ENCODE data around the gene CEACAM19.
"Not testable (repeated sequence)": the region's sequence is repeated elsewhere in the genome, so short reads cannot be mapped to it uniquely, and the experiment has no call there.

CEACAM19 gene

DNA sequence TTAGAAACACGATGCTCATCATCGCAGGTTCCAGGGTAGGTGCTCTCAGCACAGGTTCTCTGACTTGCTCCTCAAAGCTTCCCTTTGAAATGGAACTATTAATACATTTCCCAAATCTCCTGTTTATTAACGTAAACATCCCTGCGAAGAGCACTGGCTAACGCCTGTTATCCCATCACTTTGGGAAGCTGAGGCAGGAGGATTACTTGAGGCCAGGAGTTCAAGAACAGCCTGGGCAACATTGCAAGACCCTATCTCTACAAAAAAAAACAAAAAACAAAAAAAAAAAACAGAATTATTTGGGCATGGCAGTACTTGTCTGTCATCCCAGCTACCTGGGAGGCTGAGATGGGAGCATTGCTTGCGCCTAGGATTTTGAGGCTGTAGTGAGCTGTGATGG, 46.3 kb downstream of the CEACAM19 start:
- H3K27me3 ChIP-seq (replicated peaks), result no peaks in the 10 kb centered on the region
- in situ Hi-C loops (cut with HindIII; ENCODE audit: low pct_ligation_motif_present, low sequenced_read_pairs), result no loop called here
- H3K27ac ChIP-seq, result no peak overlapping the region
- DNase-seq, result no peak
- no peak overlapping the region for H3K4me3 ChIP-seq (ENCODE audit: low read depth, low read length)
- no peaks in the 10 kb centered on the region for H3K36me3 ChIP-seq (replicated peaks)
- TF ChIP-seq, protein P1, sequence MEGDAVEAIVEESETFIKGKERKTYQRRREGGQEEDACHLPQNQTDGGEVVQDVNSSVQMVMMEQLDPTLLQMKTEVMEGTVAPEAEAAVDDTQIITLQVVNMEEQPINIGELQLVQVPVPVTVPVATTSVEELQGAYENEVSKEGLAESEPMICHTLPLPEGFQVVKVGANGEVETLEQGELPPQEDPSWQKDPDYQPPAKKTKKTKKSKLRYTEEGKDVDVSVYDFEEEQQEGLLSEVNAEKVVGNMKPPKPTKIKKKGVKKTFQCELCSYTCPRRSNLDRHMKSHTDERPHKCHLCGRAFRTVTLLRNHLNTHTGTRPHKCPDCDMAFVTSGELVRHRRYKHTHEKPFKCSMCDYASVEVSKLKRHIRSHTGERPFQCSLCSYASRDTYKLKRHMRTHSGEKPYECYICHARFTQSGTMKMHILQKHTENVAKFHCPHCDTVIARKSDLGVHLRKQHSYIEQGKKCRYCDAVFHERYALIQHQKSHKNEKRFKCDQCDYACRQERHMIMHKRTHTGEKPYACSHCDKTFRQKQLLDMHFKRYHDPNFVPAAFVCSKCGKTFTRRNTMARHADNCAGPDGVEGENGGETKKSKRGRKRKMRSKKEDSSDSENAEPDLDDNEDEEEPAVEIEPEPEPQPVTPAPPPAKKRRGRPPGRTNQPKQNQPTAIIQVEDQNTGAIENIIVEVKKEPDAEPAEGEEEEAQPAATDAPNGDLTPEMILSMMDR (IDR thresholded peaks at IDR 0.05; ENCODE audit: low read depth, low read length, missing control alignments), result no peak

DNA sequence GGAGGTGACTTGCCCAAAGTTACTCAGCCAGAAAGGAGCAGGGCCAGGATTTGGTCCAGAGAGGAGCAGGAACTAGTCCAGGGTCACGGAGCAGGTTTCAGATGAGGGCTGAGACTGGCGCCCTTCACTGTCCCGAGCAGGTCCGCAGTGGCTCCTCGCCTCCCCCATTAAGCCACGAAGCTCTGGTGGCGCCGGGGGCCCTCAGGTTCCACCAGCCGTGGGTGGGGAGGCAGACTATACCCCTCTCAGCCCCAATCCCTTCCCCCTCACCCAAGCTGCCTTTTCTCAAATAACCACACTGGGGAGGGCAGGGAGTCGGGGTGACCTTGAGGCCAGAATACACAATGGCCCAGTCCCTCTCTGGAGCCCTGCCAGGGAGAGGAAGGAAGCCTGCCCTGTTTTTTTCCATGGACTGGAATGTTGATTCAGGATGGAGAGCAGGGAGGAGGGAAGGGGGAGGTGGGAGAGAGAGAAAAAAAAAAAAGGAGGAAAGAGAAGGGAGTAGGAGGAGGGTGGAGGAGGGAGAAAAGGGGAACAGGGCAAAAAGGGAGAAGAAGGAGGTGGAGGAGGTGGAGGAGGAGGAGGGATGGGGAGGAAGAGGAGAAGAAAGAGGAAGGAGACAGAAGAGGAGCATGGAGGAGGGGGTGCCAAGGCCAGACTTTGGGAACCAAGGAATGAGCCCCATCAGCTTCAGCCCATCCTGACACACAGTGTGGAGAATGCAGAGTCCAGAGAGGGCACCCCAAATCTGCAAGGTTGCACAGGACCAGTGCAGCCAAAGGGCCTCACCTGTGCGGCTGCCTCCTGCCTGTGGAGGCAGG, 47.4 kb downstream of the CEACAM19 start:
- TF ChIP-seq, protein P1 (IDR thresholded peaks at IDR 0.05; ENCODE audit: low read depth, low read length, missing control alignments), result no peak
- no peaks in the 10 kb centered on the region for H3K27me3 ChIP-seq (replicated peaks)
- in situ Hi-C loops (cut with HindIII; ENCODE audit: low pct_ligation_motif_present, low sequenced_read_pairs), result no loop called here
- DNase-seq, result no peak
- no peaks in the 10 kb centered on the region for H3K36me3 ChIP-seq (replicated peaks)
- H3K27ac ChIP-seq, result no peak overlapping the region
- H3K4me3 ChIP-seq (ENCODE audit: low read depth, low read length), result peak overlapping the region; percentile 5

DNA sequence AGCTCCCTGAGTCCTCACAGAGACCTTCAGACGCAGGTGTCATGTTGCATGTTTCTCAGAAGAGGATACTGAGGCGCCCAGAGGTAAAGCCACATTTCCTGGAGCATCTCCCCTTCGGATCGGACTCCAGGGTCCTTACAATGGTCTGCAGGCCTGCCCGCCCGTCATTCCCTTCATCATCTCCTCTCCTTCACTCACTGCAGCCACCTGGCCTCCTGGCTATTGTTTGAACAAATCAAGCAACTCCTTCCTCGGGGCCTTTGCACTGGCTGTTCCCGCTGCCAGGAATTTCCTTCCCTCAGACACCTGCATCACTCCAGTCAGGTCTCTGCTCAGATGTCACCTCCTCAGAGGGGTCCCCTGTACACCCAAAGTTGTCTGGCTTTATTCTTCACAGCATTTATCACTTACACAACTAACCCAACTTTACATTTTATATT, 48.0 kb downstream of the CEACAM19 start:
- Histone ChIP-seq H3K4me3 (ENCODE audit: low read depth, low read length) (no peak overlapping the region), H3K36me3 (replicated peaks) (no peaks in the 10 kb centered on the region), H3K27me3 (replicated peaks) (no peaks in the 10 kb centered on the region), H3K27ac (no peak overlapping the region)
- in situ Hi-C loops (cut with HindIII; ENCODE audit: low pct_ligation_motif_present, low sequenced_read_pairs), result no loop called here
- DNase-seq, result no peak
- TF ChIP-seq, protein P1 (IDR thresholded peaks at IDR 0.05; ENCODE audit: low read depth, low read length, missing control alignments), result no peak

DNA sequence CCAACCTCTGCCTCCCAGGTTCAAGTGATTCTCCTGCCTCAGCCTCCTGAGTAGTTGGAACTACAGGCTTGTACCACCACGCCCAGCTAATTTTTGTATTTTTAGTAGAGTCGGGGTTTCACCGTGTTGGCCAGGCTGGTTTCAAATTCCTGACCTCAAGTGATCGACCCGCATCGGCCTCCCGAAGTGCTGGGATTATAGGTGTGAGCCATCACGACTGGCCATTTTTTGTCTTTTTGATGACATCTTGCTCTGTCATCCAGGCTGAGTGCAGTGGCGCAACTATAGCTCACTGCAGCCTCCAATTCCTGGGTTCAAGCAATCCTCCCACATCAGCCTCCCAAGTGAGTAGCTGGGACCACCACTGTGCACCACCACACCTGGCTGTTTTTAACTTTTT, 49.1 kb downstream of the CEACAM19 start:
- H3K4me3 ChIP-seq (ENCODE audit: low read depth, low read length); H3K27ac ChIP-seq; in situ Hi-C loops (cut with HindIII; ENCODE audit: low pct_ligation_motif_present, low sequenced_read_pairs); H3K27me3 ChIP-seq (replicated peaks); H3K36me3 ChIP-seq (replicated peaks); DNase-seq: not testable (repeated sequence)

DNA sequence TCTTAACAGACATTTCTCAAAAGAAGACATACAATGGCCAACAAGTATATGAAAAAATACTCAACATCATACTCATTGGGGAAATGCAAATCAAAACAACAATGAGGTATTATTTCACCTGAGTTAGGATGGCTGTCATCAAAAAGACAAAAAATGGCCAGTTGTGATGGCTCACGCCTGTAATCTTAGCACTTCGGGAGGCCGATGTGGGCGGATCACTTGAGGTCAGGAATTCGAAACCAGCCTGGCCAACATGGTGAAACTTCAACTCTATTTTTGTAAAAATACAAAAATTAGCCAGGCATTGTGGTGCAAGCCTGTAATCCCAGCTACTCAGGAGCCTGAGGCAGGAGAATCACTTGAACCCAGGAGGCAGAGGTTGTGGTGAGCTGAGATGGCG, 49.7 kb downstream of the CEACAM19 start:
- H3K4me3 ChIP-seq (ENCODE audit: low read depth, low read length), result no peak overlapping the region
- TF ChIP-seq, protein P1 (IDR thresholded peaks at IDR 0.05; ENCODE audit: low read depth, low read length, missing control alignments), result no peak
- DNase-seq, result no peak
- H3K36me3 ChIP-seq (replicated peaks), result no peaks in the 10 kb centered on the region
- H3K27me3 ChIP-seq (replicated peaks), result no peaks in the 10 kb centered on the region
- H3K27ac ChIP-seq, result no peak overlapping the region
- in situ Hi-C loops (cut with HindIII; ENCODE audit: low pct_ligation_motif_present, low sequenced_read_pairs), result no loop called here

DNA sequence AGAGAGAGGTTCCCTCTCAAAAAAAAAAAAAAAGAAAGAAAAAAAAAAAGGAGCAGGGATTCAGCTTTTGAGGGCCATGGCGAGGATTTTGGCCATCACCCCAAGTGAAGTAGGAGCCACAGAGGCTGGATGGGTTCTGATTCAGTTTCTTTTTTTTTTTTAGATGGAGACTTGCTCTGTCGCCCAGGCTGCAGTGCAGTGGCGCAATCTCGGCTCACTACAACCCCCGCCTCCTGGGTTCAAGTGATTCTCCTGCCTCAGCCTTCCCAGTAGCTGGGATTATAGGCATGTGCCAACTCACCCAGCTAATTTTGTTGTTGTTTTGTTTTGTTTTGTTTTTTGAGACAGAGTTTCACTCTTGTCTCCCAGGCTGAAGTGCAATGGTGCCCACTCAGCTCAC, 50.1 kb downstream of the CEACAM19 start:
- H3K27me3 ChIP-seq (replicated peaks); in situ Hi-C loops (cut with HindIII; ENCODE audit: low pct_ligation_motif_present, low sequenced_read_pairs); H3K4me3 ChIP-seq (ENCODE audit: low read depth, low read length); H3K36me3 ChIP-seq (replicated peaks); DNase-seq; H3K27ac ChIP-seq: not testable (repeated sequence)

Measured in brain microvascular endothelial cell (primary cell).